Hematopoietic multipotent progenitor cell treated with erythropoietin and hydrocortisone succinate and interleukin-3 and kit ligand, for 8 days (in vitro differentiated cells): ENCODE measurements around the gene TFPT.

ENCODE experiments used
- DNase-seq: peaks from one replicate; pipeline ENCODE4 v3.0.0-alpha.2; 2015

TFPT gene

GRCh38 chr19:54148158-54148557 lies 32.7 kb upstream of the TFPT start:
- DNase-seq: no peak

DNA sequence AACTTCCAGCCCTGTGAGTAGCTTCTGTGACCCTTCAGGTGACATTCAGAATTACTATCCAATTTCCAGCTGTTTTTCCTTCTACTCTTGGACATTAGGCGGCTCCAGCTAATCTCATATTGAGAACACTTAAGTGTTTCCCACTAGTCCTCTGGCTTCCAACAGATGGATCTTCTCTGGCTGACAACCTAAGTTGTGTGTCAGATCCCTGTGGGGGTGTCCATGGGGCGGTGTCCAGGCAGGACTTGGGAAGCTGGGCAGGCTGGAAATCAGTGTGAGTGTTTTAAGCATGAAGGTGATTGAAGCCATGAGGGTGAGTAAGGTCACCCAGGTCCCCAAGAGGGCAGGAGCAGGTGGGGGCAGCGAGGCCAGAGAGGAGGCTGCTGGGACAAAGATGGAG lies 32.2 kb upstream of the TFPT start:
- DNase-seq: no peak

GRCh38 chr19:54145541-54146158 lies 30.2 kb upstream of the TFPT start:
- no peak for DNase-seq

DNA sequence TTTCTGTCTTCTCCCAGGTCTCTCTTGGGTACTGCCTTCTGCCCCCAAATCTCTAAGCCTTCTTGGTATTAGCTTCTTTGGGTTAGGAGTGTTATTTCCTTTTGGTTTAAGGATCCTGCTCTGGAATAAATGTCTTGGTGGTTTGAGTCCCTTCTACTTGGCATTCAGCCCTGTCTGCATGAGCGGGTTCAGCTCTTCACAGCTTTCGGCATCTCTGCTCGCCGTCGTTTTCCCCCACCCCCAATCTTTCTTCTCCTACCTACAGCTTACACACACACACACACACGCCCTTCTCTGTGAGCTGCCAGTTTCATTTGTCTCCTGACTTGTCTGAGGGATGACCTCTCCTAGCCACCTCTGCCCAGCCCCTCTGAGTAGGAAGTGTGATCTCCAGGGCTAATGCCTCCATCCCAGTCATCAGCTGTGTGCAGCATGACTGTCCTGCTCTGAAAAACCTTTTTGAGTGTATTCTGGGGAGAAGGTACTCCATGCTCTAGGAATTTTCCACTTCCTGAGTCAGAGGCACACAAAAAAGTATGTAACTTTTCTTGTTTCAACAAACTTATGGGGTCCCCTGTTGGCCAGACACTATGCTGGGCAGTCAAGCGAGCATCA lies 26.8 kb upstream of the TFPT start:
- no peak for DNase-seq

DNA sequence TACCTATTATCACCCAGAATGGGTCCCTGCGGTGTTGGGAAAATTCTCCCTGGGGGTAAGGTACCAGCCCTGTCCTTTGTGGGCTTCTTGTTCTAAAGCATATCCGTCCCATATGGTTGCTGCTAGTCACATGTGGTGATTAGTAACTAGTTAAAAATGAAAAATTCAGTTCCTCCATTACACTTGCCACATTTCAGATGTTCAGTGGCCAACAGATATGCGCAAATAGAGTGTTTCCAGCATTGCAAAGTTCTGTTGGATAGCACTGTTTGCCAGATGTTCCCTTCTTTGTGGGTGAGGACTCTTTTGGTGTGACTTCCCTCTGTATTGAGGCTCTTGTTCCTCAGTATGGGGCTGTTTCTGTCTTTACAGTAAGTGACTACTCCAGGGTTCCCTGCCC lies 25.9 kb upstream of the TFPT start:
- DNase-seq: no peak

GRCh38 chr19:54138489-54139256 lies 23.2 kb upstream of the TFPT start:
- no peak for DNase-seq

DNA sequence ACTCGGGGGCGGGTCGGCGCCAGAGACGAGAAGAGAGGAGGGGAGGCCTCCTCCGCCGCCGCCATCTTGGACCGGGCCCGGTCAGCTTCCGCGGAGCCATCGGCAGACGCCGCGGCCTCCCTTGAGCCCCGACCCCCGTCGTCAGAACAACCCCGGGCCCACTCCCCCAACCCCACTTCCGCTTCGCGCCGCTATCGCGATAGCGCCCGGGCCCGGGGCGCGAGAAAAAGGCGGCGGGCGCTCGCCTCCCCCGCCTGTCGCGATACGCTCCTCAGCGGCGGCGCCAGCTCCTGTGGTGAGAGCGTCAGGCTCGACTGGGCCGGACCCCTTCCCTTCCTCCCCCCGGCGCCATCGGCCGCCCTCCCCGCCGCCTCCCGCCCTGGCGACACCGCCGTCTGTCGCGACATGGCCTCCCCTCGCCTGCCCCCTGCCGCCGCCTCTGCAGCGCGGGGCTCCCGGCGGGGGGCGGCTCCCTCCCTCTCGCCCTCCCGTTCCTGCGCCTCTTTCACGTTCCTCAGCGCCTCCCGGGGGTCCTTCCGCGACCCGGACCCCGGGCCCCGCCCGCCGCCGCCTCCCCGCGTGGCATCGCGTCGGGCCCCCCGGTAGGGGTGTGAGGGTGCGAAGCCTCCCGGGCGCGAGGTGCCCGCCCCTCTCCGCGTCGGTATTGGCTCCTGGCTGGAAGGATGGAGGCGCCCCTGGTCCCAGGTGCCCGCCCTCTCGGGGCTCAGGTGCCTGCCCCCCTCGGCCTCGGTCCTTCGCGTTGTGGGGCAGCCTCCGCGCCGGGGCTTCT lies 22.4 kb upstream of the TFPT start, which contains the start of gene CNOT3:
TSS of gene CNOT3 (plus strand) at position 64 of the 790 bp plus-strand sequence. CDS start 5,217 bp downstream, outside the sequence.
- DNase-seq: no peak

GRCh38 chr19:54136864-54137698 lies 21.6 kb upstream of the TFPT start:
- peak; percentile 100 for DNase-seq

DNA sequence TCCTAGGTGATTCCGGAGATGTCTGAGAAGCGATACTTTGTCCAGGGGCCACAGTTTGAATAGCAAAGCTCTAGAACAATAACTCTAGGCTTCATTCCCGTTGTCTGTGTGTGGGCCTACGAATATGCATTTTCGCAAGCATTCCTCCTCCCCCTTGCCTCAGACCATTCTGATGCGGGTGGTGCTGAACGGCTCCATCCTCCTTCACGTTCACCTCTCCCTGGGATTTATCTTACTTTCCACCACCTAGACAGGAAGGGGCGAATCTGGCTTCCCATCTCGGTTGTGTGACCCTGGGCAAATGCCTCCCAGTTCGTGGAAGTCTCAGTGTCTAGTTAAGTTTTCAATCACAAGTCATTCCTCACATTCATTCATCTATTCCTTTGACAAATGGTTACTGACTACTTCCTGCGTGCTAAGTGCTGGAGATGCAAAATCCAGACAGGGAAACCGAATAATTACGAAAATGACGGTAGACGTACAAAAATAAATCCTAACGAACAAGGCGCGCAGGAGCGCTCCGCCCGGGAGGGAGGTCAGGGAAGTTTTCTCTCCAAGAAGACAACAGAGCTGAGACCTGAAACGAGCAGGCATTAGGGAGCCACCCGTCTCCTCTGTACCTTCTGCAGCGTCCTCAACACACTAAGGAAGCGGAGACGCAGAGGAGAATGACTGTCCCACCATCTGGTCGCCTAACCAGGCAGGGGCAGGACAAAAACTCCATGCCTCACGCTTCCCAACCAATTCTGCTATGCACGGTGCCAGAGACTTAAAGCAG lies 20.8 kb upstream of the TFPT start:
- no peak for DNase-seq

DNA sequence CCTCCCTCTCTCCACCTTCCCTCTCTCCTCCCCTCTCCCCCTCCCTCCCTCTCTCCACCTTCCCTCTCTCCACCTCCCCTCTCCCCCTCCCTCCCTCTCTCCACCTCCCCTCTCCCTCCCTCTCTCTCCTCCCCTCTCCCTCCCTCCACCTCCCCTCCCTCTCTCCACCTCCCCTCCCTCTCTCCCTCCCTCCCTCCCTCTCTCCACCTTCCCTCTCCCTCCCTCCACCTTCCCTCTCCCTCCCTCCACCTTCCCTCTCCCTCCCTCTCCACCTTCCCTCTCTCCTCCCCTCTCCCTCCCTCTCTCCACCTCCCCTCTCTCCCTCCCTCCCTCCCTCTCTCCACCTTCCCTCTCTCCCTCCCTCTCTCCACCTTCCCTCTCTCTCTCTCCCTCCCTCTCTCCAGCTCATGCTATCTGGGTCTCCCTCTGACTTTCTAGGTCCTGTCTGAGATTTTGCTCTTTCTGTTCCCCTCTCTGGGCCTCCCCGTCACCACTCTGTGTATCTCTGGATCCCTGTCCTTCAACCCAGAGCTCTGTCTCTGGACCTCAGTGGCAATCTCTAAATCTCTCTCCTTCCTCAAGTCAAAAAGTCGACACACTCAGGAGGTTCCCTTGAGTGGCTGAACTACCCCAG lies 18.6 kb upstream of the TFPT start:
- DNase-seq: no peak

- DNase-seq: peak; percentile 22
These were observed 18.0 kb upstream of the TFPT start for GRCh38 chr19:54133312-54133956.

GRCh38 chr19:54129617-54129996 lies 14.2 kb upstream of the TFPT start:
- DNase-seq: no peak

GRCh38 chr19:54128796-54129616 lies 13.5 kb upstream of the TFPT start:
- no peak for DNase-seq

DNA sequence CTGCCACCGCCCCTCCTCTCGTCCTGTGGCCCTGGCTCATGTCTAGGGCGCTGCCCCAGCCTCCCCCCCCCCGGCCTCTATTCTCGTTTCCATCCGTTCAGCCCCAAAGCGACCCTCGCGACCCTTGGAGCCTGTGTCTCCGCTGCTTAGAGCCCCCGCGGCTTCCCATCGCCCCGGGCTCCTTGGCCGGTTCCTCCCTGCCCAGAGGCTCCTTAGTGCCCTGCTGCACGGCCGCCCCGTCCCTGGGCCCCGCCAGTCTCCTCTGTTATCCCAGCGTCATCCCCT lies 12.9 kb upstream of the TFPT start:
- DNase-seq: no peak

- no peak for DNase-seq
These were observed 12.4 kb upstream of the TFPT start for GRCh38 chr19:54127688-54128440.

DNA sequence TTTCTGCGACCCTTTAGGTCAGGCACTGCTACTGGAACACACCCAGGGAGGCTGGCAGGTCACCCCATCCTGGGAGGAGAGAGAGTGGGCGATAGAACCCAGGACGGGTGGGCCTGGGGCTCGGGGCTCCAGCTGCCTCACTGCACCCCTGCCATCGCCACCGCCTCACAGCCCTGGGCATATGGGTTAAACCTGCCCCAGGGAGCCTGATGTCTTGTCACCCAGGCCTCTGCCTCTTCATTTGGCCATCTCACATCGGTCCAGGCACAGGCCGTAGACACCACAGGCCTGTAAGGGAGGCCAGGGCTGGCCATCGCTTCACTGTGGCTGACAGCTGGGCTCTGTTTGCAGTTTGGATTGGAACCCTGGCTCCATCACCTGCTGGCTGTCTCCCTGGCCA lies 10.3 kb upstream of the TFPT start:
- DNase-seq: no peak

DNA sequence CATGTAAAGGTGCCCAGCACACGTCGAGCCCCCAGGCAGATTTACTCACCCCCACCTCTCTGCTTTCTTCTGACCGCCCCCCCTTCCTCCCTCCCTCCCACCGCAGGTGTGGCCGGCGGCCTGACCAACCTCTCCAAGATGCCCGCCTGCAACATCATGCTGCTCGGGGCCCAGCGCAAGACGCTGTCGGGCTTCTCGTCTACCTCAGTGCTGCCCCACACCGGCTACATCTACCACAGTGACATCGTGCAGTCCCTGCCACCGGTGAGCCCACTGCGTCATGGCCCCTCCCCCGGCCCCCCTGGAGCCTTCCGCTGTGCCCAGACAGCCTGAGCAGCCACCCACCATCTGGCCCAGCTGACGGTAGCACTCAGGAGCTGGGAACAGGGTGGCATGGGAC lies 8.9 kb upstream of the TFPT start:
- no peak for DNase-seq

DNA sequence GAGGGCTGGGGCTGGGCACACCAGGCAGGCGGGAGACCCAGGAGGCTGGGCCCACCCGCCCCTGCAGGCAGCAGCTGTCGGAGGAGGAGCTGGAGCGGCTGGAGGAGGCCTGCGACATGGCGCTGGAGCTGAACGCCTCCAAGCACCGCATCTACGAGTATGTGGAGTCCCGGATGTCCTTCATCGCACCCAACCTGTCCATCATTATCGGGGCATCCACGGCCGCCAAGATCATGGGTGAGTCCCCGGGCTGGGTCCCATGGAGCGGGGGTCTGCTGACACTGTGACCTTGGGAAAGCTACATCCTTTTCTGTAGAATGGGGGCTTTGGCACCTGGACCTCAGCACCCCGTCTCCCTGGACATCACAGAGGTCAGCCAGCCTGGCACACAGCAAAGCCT lies 8.2 kb upstream of the TFPT start:
- no peak for DNase-seq

- DNase-seq: no peak
These were observed 5.8 kb upstream of the TFPT start for GRCh38 chr19:54121259-54121658.
